Measurements from ENCODE around the gene RNF168.
"Not testable (repeated sequence)": the region's sequence is repeated elsewhere in the genome, so short reads cannot be mapped to it uniquely, and the experiment has no call there.

Gene RNF168

GRCh38 chr3:196463804-196464203 is 39.8 kb downstream of the RNF168 start:
- no peak for DNase-seq (ENCODE audit: low spot score)

GRCh38 chr3:196463478-196463756 is 40.2 kb downstream of the RNF168 start:
- no peak for DNase-seq (ENCODE audit: low spot score)

DNA sequence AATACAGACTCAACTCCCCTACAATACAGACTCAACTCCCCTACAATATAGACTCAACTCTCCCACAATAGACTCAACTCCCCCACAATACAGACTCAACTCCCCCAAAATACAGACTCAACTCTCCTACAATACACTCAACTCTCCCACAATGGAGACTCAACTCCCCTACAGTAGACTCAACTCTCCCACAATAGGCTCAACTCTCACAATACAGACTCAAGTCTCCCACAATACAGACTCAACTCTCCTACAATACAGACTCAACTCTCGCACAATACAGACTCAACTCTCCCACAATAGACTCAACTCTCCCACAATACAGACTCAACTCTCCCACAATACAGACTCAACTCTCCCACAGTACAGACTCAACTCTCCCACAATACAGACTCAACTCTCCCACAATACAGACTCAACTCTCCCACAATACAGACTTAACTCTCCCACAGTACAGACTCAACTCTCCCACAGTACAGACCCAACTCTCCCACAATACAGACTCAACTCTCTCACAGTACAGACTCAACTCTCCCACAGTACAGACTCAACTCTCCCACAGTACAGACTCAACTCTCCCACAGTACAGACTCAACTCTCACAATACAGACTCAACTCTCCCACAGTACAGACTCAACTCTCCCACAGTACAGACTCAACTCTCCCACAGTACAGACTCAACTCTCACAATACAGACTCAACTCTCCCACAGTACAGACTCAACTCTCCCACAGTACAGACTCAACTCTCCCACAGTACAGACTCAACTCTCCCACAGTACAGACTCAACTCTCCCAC is 40.7 kb downstream of the RNF168 start:
- not testable (repeated sequence) for DNase-seq (ENCODE audit: low spot score)

GRCh38 chr3:196458063-196458462 is 45.5 kb downstream of the RNF168 start:
- DNase-seq (ENCODE audit: low spot score), result no peak

GRCh38 chr3:196457470-196457869 is 46.1 kb downstream of the RNF168 start:
- not testable (repeated sequence) for DNase-seq (ENCODE audit: low spot score)

- DNase-seq (ENCODE audit: low spot score), result no peak
Measured at GRCh38 chr3:196454935-196455334, 48.6 kb downstream of the RNF168 start.

- DNase-seq (ENCODE audit: low spot score), result not testable (repeated sequence)
Measured at GRCh38 chr3:196445391-196445790, 58.2 kb downstream of the RNF168 start.

DNA sequence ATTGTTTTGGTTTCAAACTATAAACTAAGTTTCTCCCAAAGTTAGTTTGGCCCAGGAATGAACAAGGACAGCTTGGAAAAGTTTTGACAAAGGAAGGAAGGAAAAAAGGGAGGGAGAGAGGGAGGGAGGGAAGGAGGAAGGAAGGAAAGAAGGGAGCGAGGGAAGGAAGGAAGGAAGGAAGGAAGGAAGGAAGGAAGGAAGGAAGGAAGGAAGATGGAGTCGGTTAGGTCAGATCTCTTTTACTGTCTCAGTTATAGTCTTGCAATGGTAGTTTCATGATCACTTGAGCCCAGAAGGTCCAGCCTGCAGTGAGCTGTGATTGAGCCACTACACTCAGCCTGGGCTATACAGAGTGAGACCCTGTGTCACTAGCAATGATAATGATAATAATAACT is 59.1 kb downstream of the RNF168 start:
- DNase-seq (ENCODE audit: low spot score), result no peak

GRCh38 chr3:196440696-196441095 is 62.9 kb downstream of the RNF168 start:
- DNase-seq (ENCODE audit: low spot score), result no peak

DNA sequence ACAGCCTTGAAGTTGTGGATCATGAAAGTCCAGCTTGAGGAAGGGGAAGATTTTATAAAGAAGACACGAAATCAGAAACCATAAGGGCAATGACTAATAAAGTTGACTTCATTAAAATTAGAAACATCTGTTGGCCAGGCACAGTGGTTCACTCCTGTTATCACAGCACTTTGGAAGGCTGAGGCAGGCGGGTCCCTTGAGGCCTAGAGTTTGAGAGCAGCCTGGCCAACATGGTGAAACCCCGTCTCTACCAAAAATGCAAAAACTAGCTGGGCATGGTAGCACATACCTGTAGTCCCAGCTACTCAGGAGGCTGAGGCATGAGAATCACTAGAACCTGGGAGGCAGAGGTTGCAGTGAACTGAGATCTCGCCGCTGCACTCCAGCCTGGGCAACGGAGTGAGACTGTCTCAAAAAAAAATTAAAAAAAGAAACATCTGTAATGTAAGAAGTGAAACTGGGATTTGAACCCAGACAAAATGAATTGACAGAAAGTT is 63.5 kb downstream of the RNF168 start:
- no peak for DNase-seq (ENCODE audit: low spot score)

GRCh38 chr3:196432137-196432879 is 71.3 kb downstream of the RNF168 start, which contains the start of gene UBXN7:
Gene UBXN7, minus strand, starts transcription at chr3:196432427. Its CDS starts 28 bp downstream, at chr3:196432399.
- DNase-seq (ENCODE audit: low spot score), result peak; percentile 95

- peak; percentile 44 for DNase-seq (ENCODE audit: low spot score)
Measured at GRCh38 chr3:196431181-196432136, 72.1 kb downstream of the RNF168 start.

- DNase-seq (ENCODE audit: low spot score), result no peak
Measured at GRCh38 chr3:196428041-196428440, 75.5 kb downstream of the RNF168 start.

DNA sequence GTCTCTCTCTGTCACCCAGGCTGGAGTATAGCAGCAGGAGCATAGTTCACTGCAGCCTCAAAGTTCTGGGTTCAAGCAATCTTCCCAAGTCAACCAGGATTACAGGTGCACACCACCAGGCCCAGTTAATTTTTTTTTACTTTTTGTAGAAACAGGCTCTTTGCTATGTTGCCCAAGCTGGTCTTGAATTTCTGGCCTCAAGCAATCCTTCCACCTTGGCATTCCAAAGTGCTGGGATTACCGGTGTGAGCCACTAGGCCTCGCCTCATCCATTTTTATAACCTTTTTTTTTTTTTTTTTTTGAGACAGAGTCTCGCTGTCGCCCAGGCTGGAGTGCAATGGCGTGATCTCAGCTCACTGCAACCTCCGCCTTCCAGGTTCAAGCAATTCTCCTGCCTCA is 79.1 kb downstream of the RNF168 start:
- not testable (repeated sequence) for DNase-seq (ENCODE audit: low spot score)

GRCh38 chr3:196423044-196423781 is 80.4 kb downstream of the RNF168 start:
- DNase-seq (ENCODE audit: low spot score), result no peak

- not testable (repeated sequence) for DNase-seq (ENCODE audit: low spot score)
Measured at GRCh38 chr3:196421668-196422067, 81.9 kb downstream of the RNF168 start.

DNA sequence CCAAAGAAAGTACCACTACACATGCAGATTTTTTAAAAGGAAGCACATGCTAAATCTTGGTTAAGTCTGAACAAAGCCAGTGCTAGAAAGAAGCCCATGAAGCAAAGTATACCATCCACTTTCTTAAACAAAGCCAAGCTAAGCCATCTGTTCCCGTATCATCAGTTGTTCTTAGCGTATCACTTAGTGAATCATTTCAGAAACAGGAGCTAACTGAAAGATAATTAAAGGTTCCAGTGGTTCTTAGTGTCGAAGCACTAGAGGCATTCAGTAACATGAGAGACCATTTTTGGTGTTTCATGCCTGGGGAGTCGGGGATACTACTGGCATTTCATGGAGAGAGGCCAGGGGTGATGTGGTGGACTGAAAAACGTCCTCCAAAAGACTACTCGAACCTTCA is 84.2 kb downstream of the RNF168 start:
- DNase-seq (ENCODE audit: low spot score), result no peak
